Measurements from ENCODE around the gene ERI2. TPM values are rescaled to one million over a fixed set of nuclear protein-coding genes. Genes with fewer than 3 reads are reported as not detected.
"Not testable (repeated sequence)": the region's sequence is repeated elsewhere in the genome, so short reads cannot be mapped to it uniquely, and the experiment has no call there.

ERI2 gene
- polyA plus RNA-seq, 3 donors, result 29.0 to 37.3 (median 34.2) TPM

GRCh38 chr16:20768818-20769217 is 37.5 kb downstream of the ERI2 start:
- DNase-seq, result no peak

- no peak for DNase-seq
Observed at GRCh38 chr16:20768121-20768520, 38.2 kb downstream of the ERI2 start.

- no peak for DNase-seq
Observed at GRCh38 chr16:20767577-20767976, 38.7 kb downstream of the ERI2 start.

GRCh38 chr16:20766294-20766693 is 40.0 kb downstream of the ERI2 start:
- no peak for DNase-seq

GRCh38 chr16:20765732-20766131 is 40.5 kb downstream of the ERI2 start:
- no peak for DNase-seq

- DNase-seq, result not testable (repeated sequence)
Observed at GRCh38 chr16:20764448-20764847, 41.8 kb downstream of the ERI2 start.

- peak; percentile 94 for DNase-seq
Observed at GRCh38 chr16:20763461-20764232, 42.6 kb downstream of the ERI2 start, which contains the start of gene ACSM3. ACSM3 (plus strand) TSS chr16:20764014; CDS start chr16:20770035, 6,021 bp downstream.

- DNase-seq, result no peak
Observed at GRCh38 chr16:20762404-20763123, 43.7 kb downstream of the ERI2 start.

GRCh38 chr16:20761175-20761574 is 45.1 kb downstream of the ERI2 start:
- no peak for DNase-seq

GRCh38 chr16:20760346-20760745 is 45.9 kb downstream of the ERI2 start:
- no peak for DNase-seq

GRCh38 chr16:20755799-20756198 is 50.5 kb downstream of the ERI2 start:
- not testable (repeated sequence) for DNase-seq

GRCh38 chr16:20755238-20755637 is 51.0 kb downstream of the ERI2 start:
- no peak for DNase-seq

GRCh38 chr16:20753727-20754126 is 52.5 kb downstream of the ERI2 start:
- no peak for DNase-seq

- DNase-seq, result no peak
Observed at GRCh38 chr16:20750558-20750957, 55.7 kb downstream of the ERI2 start.

- no peak for DNase-seq
Observed at GRCh38 chr16:20749474-20749873, 56.8 kb downstream of the ERI2 start.

- no peak for DNase-seq
Observed at GRCh38 chr16:20747030-20747816, 59.0 kb downstream of the ERI2 start.

- DNase-seq, result no peak
Observed at GRCh38 chr16:20746461-20746860, 59.8 kb downstream of the ERI2 start.

Other genes with a start within 250 kb of the ERI2 start
- 10 to 100 TPM; 62.8 to 79.7 (median 70.7) TPM for gene ACSM2B, start 230.1 kb downstream of the ERI2 start, polyA plus RNA-seq (ENCODE audit: insufficient read length in 3 of 3)
- 1 to 10 TPM; 1.7 to 3.5 (median 2.0) TPM for gene ACSM1, start 108.8 kb downstream of the ERI2 start, polyA plus RNA-seq (ENCODE audit: insufficient read length in 3 of 3)
- 10 to 100 TPM; 71.4 to 75.1 (median 72.0) TPM for gene THUMPD1, start 64.7 kb downstream of the ERI2 start, polyA plus RNA-seq (ENCODE audit: insufficient read length in 3 of 3)
- 100 to 1,000 TPM; 102 to 118 (median 105) TPM for gene ACSM3, start 42.5 kb downstream of the ERI2 start, polyA plus RNA-seq (ENCODE audit: insufficient read length in 3 of 3)
- 1 to 10 TPM; 5.3 to 8.5 (median 5.5) TPM for gene REXO5, start 55 bp upstream of the ERI2 start, polyA plus RNA-seq (ENCODE audit: insufficient read length in 3 of 3)
- 10 to 100 TPM in 2 of 3 donors, 1 to 10 TPM in 1; 8.8 to 12.3 (median 11.1) TPM for gene DCUN1D3, start 93.9 kb upstream of the ERI2 start, polyA plus RNA-seq (ENCODE audit: insufficient read length in 3 of 3)
- gene LYRM1, start 94.3 kb upstream of the ERI2 start, polyA plus RNA-seq (ENCODE audit: insufficient read length in 3 of 3), result 10 to 100 TPM; 46.9 to 48.7 (median 48.1) TPM